GM13977 (cell line): ENCODE data around the gene TK1.

Source experiments
- DNase-seq: peaks from one replicate; pipeline ENCODE4 v3.0.0; 2012; ENCODE audit warnings: low spot score
- CTCF ChIP-seq: IDR thresholded peaks from 2 replicates; pipeline ENCODE4 v1.5.1; 2012; ENCODE audit warnings: mild to moderate bottlenecking, control low read depth; ENCODE audit not compliant: insufficient read depth; ENCODE audit errors: extremely low read depth, missing control alignments
- in situ Hi-C: fragments of 300-500 bp; cut with MboI; formaldehyde crosslinking; loops from one replicate; pipeline ENCODE4 v1.12.0; 2022; ENCODE audit warnings: low sequenced_read_pairs, low pct_unique_long_range_greater_than_20kb, mixed read lengths, inconsistent platforms; ENCODE audit not compliant: unreplicated experiment

The TK1 gene

DNA sequence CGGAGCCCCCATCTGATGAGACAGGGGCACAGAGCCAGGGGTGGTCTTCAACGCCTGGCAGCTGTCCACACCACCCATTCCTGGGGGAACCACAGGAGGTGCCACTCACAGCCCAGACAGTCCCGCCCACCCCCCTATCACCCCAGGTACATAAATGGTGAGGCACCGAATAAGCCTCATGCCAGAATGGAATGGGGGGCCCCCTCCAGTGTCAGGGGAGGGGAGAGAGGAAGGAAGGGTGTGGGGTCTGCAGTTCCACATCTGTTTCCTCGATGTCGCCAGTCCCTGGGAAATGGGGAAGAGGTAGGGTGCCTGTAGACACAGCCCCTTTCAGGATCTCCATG, 60.0 kb downstream of the TK1 start:
- no peak for DNase-seq
- in situ Hi-C loops: no loop called here
- no peak for TF ChIP-seq CTCF

GRCh38 chr17:78125976-78126894, 60.6 kb downstream of the TK1 start:
- in situ Hi-C loops: no loop called here
- DNase-seq: no peak

DNA sequence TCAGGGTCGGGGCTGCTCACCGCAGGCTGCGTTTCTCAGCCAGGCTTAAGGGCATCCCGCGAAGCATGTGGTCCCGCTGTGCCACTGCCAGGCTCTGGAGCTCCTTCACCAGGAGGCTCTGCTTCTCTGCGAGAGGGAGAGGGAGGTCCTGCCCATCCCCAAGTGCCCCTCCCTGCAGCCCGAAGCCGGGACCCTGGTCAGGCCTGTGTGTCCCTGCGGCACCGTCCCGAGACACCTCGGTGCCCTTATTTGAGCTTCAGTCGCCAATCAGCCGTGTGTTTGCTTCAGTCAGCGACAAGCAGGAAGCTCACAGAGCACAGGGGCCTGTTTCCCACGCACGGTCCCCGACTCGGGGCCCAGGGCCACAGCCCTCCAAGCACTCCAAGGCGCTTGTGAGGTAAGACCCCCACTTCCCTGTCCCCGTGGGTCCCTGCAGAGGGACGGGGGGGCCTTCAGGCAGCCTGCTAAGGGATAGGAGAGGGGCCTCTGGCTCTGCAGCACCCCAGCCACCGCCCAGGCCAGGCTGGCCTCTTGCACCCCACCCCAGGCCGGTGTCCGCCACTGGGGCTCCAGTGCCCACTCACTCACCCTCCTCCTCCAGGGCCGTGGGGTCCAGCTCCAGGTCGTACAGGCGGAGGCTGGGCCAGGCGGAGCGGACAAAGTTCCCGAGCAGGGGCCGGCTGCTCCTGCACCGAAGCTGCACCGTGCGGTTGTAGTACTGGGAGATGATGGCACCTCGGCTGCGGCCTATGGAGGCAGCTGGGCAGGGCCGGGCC, 61.5 kb downstream of the TK1 start:
- in situ Hi-C loops: no loop called here
- no peak for DNase-seq
- TF ChIP-seq CTCF: no peak

More at GRCh38 chr17:78125976-78126894, 60.6 kb downstream of the TK1 start:
- no peak for TF ChIP-seq CTCF

GRCh38 chr17:78124836-78125137, 62.1 kb downstream of the TK1 start:
- DNase-seq: no peak
- in situ Hi-C loops: no loop called here
- no peak for TF ChIP-seq CTCF
